ENCODE measurements around the gene DGCR2. TPM values are rescaled to one million over a fixed set of nuclear protein-coding genes. Genes with fewer than 3 reads are reported as not detected.

Gene DGCR2
- total RNA-seq, 4 donors from 2014 or later, result 44.1 to 76.5 (median 56.3) TPM

- no peaks in the 10 kb centered on the region for H3K27me3 ChIP-seq
- TF ChIP-seq EP300 (IDR thresholded peaks at IDR 0.05) (no peak), POLR2AphosphoS5 (IDR thresholded peaks at IDR 0.05) (no peak), POLR2A (IDR thresholded peaks at IDR 0.05) (no peak)
- TF ChIP-seq, protein P1, sequence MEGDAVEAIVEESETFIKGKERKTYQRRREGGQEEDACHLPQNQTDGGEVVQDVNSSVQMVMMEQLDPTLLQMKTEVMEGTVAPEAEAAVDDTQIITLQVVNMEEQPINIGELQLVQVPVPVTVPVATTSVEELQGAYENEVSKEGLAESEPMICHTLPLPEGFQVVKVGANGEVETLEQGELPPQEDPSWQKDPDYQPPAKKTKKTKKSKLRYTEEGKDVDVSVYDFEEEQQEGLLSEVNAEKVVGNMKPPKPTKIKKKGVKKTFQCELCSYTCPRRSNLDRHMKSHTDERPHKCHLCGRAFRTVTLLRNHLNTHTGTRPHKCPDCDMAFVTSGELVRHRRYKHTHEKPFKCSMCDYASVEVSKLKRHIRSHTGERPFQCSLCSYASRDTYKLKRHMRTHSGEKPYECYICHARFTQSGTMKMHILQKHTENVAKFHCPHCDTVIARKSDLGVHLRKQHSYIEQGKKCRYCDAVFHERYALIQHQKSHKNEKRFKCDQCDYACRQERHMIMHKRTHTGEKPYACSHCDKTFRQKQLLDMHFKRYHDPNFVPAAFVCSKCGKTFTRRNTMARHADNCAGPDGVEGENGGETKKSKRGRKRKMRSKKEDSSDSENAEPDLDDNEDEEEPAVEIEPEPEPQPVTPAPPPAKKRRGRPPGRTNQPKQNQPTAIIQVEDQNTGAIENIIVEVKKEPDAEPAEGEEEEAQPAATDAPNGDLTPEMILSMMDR (IDR thresholded peaks at IDR 0.05), result no peak
- no peak overlapping the region for H3K4me3 ChIP-seq
- H3K4me1 ChIP-seq, result no peaks in the 10 kb centered on the region
- 83% methylated on average over 5 of the region's 8 CpGs; no CpG with 5 or more reads in 1 of the 2 donors for WGBS, 2 donors (ENCODE audit: low coverage in 1 of 2)
- no peak overlapping the region for H3K27ac ChIP-seq
- no peaks in the 10 kb centered on the region for H3K9me3 ChIP-seq
- H3K36me3 ChIP-seq, result peaks cover 0 to 36% of the 10 kb centered on the region in 2 donors
- ATAC-seq, result no peak
These were observed 7.7 kb upstream of the DGCR2 start for GRCh38 chr22:19129871-19130270.

- 83 to 100% methylated on average over 1 to 2 of the region's 7 CpGs for WGBS, 2 donors (ENCODE audit: low coverage in 1 of 2)
- no peak for ATAC-seq
- no peak overlapping the region for H3K4me3 ChIP-seq
- H3K4me1 ChIP-seq, result no peaks in the 10 kb centered on the region
- no peaks in the 10 kb centered on the region for H3K9me3 ChIP-seq
- H3K27me3 ChIP-seq, result no peaks in the 10 kb centered on the region
- H3K36me3 ChIP-seq, result peaks cover 0 to 29% of the 10 kb centered on the region in 2 donors
- TF ChIP-seq POLR2A (IDR thresholded peaks at IDR 0.05) (no peak), POLR2AphosphoS5 (IDR thresholded peaks at IDR 0.05) (no peak), EP300 (IDR thresholded peaks at IDR 0.05) (no peak)
- TF ChIP-seq, protein P1 (IDR thresholded peaks at IDR 0.05), result no peak
- H3K27ac ChIP-seq, result no peak overlapping the region
These were observed 6.9 kb upstream of the DGCR2 start for GRCh38 chr22:19128946-19129727.

- WGBS, 2 donors (ENCODE audit: low coverage in 1 of 2), result 50 to 100% methylated on average over 1 of the region's 7 CpGs
- Histone ChIP-seq H3K9me3 (no peaks in the 10 kb centered on the region), H3K4me3 (no peak overlapping the region), H3K4me1 (peaks cover 0 to 5% (median 2%) of the 10 kb centered on the region in 3 donors), H3K27me3 (no peaks in the 10 kb centered on the region), H3K27ac (no peak overlapping the region), H3K36me3 (peaks cover 0 to 17% of the 10 kb centered on the region in 2 donors)
- ATAC-seq, result no peak
- TF ChIP-seq EP300 (IDR thresholded peaks at IDR 0.05), result no peak
These were observed 5.8 kb upstream of the DGCR2 start for GRCh38 chr22:19128009-19128401.

- Histone ChIP-seq H3K4me3 (no peak overlapping the region), H3K9me3 (no peaks in the 10 kb centered on the region), H3K27me3 (no peaks in the 10 kb centered on the region), H3K36me3 (peaks cover 0 to 12% of the 10 kb centered on the region in 2 donors), H3K27ac (no peak overlapping the region), H3K4me1 (peaks cover 0 to 10% (median 5%) of the 10 kb centered on the region in 3 donors)
- ATAC-seq, result no peak
- TF ChIP-seq EP300 (IDR thresholded peaks at IDR 0.05) (no peak), POLR2A (IDR thresholded peaks at IDR 0.05) (no peak), POLR2AphosphoS5 (IDR thresholded peaks at IDR 0.05) (no peak)
- TF ChIP-seq, protein P1 (IDR thresholded peaks at IDR 0.05), result no peak
- 95 to 100% methylated on average over 3 to 7 of the region's 16 CpGs for WGBS, 2 donors (ENCODE audit: low coverage in 1 of 2)
These were observed 5.3 kb upstream of the DGCR2 start for GRCh38 chr22:19127329-19128008.

DNA sequence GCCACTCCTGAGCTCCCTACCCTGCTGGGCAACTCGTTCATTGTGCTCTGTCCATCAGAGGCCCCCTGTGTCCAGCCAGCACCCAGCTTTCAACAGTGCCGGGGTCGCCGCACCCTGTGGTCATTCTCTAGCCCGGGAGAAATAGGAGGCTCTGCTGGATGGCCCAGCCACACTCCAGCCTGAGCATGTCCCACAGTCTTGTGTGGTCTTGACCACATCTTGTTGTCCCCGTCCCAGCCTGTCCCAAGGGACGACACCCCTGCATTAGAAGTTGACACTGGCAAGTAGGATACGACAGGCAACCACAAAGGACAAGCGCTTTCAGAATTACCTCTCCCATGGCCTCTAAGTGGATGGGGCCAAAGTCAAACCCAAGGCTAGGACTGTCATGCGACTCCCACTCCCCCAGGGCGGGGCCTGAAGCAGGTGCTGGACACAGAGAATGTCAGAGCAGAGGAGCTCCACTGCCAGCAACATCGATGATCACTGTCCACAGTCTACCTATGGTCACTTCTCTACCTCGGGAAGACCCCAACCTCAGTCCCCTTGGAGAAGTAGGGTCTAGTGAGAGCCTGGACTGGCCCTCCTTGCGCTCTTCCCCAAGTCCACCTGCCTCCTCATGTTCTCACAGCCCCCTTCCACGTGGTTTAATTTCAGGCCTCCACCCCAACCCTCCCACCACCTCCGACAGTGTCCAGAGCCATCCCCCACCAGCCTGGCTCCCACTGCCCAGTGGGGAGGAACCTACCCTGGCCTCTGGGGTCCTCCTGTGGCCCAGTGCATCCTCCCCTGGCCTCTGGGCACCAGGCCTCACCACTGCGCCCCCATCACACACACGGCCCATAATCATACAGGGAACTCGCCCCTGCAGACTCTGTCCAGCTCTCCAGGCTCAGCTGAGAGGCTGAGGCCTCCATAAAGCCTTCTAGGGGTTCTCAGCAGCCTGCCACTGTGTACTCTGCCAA is 4.4 kb upstream of the DGCR2 start:
- ATAC-seq, result no peak
- 89% methylated on average over 8 of the region's 19 CpGs; no CpG with 5 or more reads in 1 of the 2 donors for WGBS, 2 donors (ENCODE audit: low coverage in 1 of 2)
- TF ChIP-seq EP300 (IDR thresholded peaks at IDR 0.05) (no peak), POLR2A (IDR thresholded peaks at IDR 0.05) (no peak), POLR2AphosphoS5 (IDR thresholded peaks at IDR 0.05) (no peak)
- TF ChIP-seq, protein P1 (IDR thresholded peaks at IDR 0.05), result no peak

More for the DNA sequence above, 4.4 kb upstream of the DGCR2 start:
- Histone ChIP-seq H3K27ac (no peak overlapping the region), H3K4me3 (no peak overlapping the region), H3K9me3 (no peaks in the 10 kb centered on the region), H3K36me3 (peaks cover 0 to 3% of the 10 kb centered on the region in 2 donors), H3K4me1 (peaks cover 0 to 10% (median 5%) of the 10 kb centered on the region in 3 donors), H3K27me3 (no peaks in the 10 kb centered on the region)
